ENCODE results near the gene RAP1A. TPM values are rescaled to one million over a fixed set of nuclear protein-coding genes. Genes with fewer than 3 reads are reported as not detected.

The RAP1A gene
- total and polyA plus RNA-seq, 2 donors (not counting 3 experiments of a cell fraction or from before 2014, with no cell fraction given), result 17.8 to 56.4 TPM

DNA sequence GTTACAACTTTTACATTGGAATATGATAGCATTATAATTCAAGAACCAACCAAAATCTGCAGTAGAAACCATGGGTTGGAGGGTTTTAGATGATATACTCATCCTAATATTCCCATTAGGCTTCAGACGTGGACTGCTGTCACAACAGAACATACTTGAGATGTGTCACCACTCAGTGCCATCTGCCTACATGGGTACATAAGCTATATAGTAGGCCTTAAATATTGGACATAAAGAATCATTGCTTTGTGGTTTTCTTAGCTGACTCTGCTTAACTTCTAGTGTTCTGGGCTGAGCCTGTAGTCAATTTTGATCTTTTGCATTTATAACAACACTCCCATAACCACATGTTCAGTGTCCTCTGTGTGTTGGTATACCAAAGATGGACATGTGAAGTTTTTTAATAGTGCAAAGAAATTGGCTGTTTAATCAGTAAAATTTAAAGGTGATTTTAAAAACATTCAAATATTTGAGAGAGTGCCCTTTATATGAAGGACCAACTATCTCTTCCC lies 14.2 kb downstream of the RAP1A start:
- peaks cover 74% of the 10 kb centered on the region for H3K79me2 ChIP-seq (ENCODE audit: control insufficient read depth, insufficient read depth, low read length)
- dilution Hi-C loops (cut with MboI; ENCODE audit: extremely low pct_ligation_motif_present, low sequenced_read_pairs) (no loop called here), intact Hi-C loops (cut with micrococcal nuclease) (no loop called here)
- no peak for TF ChIP-seq FOS (IDR thresholded peaks at IDR 0.05; ENCODE audit: borderline replicate concordance, insufficient read depth, low read length)
- no peak for TF ChIP-seq MYC (IDR thresholded peaks at IDR 0.05; ENCODE audit: low read depth, low read length)
- TF ChIP-seq, protein P1, sequence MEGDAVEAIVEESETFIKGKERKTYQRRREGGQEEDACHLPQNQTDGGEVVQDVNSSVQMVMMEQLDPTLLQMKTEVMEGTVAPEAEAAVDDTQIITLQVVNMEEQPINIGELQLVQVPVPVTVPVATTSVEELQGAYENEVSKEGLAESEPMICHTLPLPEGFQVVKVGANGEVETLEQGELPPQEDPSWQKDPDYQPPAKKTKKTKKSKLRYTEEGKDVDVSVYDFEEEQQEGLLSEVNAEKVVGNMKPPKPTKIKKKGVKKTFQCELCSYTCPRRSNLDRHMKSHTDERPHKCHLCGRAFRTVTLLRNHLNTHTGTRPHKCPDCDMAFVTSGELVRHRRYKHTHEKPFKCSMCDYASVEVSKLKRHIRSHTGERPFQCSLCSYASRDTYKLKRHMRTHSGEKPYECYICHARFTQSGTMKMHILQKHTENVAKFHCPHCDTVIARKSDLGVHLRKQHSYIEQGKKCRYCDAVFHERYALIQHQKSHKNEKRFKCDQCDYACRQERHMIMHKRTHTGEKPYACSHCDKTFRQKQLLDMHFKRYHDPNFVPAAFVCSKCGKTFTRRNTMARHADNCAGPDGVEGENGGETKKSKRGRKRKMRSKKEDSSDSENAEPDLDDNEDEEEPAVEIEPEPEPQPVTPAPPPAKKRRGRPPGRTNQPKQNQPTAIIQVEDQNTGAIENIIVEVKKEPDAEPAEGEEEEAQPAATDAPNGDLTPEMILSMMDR (IDR thresholded peaks at IDR 0.05; ENCODE audit: extremely low read depth in 1 of 2, insufficient read depth in 1 of 2, low read depth in 1 of 2, low read length in 2 of 2), result no peak
- no peak for TF ChIP-seq EZH2 (IDR thresholded peaks at IDR 0.05; ENCODE audit: borderline replicate concordance, low read depth, low read length, severe bottlenecking)
- TF ChIP-seq POLR2A (IDR thresholded peaks at IDR 0.05; ENCODE audit: low read depth, low read length), result no peak
- no peak for TF ChIP-seq JUN (IDR thresholded peaks at IDR 0.05; ENCODE audit: borderline replicate concordance, insufficient read depth, insufficient read length, low read depth)
- TF ChIP-seq POLR2AphosphoS5 (IDR thresholded peaks at IDR 0.05; ENCODE audit: insufficient read depth, low read depth, low read length), result no peak
- TF ChIP-seq GATA2 (IDR thresholded peaks at IDR 0.05; ENCODE audit: insufficient read depth, insufficient read length, low read depth, low read length), result no peak
- TF ChIP-seq, protein P2, sequence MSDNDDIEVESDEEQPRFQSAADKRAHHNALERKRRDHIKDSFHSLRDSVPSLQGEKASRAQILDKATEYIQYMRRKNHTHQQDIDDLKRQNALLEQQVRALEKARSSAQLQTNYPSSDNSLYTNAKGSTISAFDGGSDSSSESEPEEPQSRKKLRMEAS (IDR thresholded peaks at IDR 0.05; ENCODE audit: insufficient read depth, insufficient read length), result no peak
- DNase-seq (ENCODE audit: low read depth, low spot score) (no peak), FAIRE-seq (no peak)
- no peak overlapping the region for H3K4me2 ChIP-seq (ENCODE audit: insufficient read depth, low read length)
- no peak overlapping the region for H2AFZ ChIP-seq (ENCODE audit: low read depth, low read length)
- H3K9ac ChIP-seq (replicated peaks; ENCODE audit: extremely low read depth, insufficient read depth, low read length), result no peak overlapping the region
- H3K27me3 ChIP-seq (ENCODE audit: control insufficient read depth in 2 of 2, insufficient read depth in 2 of 2, low read length in 2 of 2), result no peaks in the 10 kb centered on the region
- ChIA-PET CTCF (no interaction called here), POLR2A (no interaction called here)
- BruUV-seq (replicated peaks), result no TSS peak
- H4K20me1 ChIP-seq (replicated peaks; ENCODE audit: control insufficient read depth, extremely low read depth, insufficient read depth, low read length), result peaks cover 15% of the 10 kb centered on the region
- no peaks in the 10 kb centered on the region for H3K4me1 ChIP-seq (ENCODE audit: control insufficient read depth, extremely low read depth, insufficient read depth, low read length)
- no peak overlapping the region for H3K27ac ChIP-seq (ENCODE audit: insufficient read depth, low read depth, low read length)
- H3K9me1 ChIP-seq (replicated peaks; ENCODE audit: control insufficient read depth, extremely low read depth, insufficient read depth, low read length), result peaks cover 4% of the 10 kb centered on the region
- H3K4me3 ChIP-seq (replicated peaks in 1 of 3; ENCODE audit: insufficient read depth in 1 of 3, low read depth in 1 of 3, low read length in 3 of 3), result no peak overlapping the region
- no peaks in the 10 kb centered on the region for H3K36me3 ChIP-seq (ENCODE audit: control insufficient read depth in 2 of 2, extremely low read depth in 1 of 2, insufficient read depth in 2 of 2, low read length in 2 of 2)
- no peaks in the 10 kb centered on the region for H3K9me3 ChIP-seq (replicated peaks; ENCODE audit: control insufficient read depth, insufficient read depth, low read length)
